Measurements from ENCODE around the gene HK1.

DNA sequence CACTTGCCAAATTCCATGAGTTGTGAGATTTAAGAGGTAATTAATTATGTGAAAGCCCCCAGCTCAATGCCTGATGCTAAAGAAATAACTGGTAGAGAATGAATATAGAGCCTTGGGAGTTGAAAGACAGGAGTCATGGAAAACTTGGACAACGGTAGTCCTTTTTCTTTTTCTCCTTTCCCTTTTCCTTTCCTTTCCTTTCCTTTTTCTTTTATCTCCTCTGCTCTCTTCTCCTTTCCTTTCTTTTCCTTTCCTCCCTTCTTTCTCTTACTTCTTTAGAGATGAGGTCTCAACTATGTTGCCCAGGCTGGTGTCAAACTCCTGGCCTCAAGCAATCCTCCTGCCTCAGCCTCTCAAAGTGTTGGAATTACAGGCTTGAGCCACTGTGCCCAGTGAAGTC, 165.1 kb downstream of the HK1 start:
- TF ChIP-seq, protein P1, sequence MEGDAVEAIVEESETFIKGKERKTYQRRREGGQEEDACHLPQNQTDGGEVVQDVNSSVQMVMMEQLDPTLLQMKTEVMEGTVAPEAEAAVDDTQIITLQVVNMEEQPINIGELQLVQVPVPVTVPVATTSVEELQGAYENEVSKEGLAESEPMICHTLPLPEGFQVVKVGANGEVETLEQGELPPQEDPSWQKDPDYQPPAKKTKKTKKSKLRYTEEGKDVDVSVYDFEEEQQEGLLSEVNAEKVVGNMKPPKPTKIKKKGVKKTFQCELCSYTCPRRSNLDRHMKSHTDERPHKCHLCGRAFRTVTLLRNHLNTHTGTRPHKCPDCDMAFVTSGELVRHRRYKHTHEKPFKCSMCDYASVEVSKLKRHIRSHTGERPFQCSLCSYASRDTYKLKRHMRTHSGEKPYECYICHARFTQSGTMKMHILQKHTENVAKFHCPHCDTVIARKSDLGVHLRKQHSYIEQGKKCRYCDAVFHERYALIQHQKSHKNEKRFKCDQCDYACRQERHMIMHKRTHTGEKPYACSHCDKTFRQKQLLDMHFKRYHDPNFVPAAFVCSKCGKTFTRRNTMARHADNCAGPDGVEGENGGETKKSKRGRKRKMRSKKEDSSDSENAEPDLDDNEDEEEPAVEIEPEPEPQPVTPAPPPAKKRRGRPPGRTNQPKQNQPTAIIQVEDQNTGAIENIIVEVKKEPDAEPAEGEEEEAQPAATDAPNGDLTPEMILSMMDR (IDR thresholded peaks at IDR 0.05) = no peak
- TF ChIP-seq POLR2A (IDR thresholded peaks at IDR 0.05) = no peak
